ENCODE measurements around the gene RTN4R. TPM values are rescaled to one million over a fixed set of nuclear protein-coding genes. Genes with fewer than 3 reads are reported as not detected.

RTN4R gene
- total RNA-seq, 1 donor from 2014 or later, result 18.6 TPM

GRCh38 chr22:20240447-20240764 lies 27.7 kb downstream of the RTN4R start:
- TF ChIP-seq CTCF (conservative IDR thresholded peaks at IDR 0.05; ENCODE audit: low read depth, low read length), result no peak
- no peak for DNase-seq (ENCODE audit: low read depth)
- no peak overlapping the region for H3K4me3 ChIP-seq (ENCODE audit: low read depth, low read length)

GRCh38 chr22:20239676-20240446 lies 28.3 kb downstream of the RTN4R start:
- H3K4me3 ChIP-seq (ENCODE audit: low read depth, low read length), result no peak overlapping the region
- TF ChIP-seq CTCF (conservative IDR thresholded peaks at IDR 0.05; ENCODE audit: low read depth, low read length), result no peak
- DNase-seq (ENCODE audit: low read depth), result no peak

GRCh38 chr22:20238901-20239675 lies 29.0 kb downstream of the RTN4R start:
- H3K4me3 ChIP-seq (ENCODE audit: low read depth, low read length), result no peak overlapping the region
- DNase-seq (ENCODE audit: low read depth), result no peak
- no peak for TF ChIP-seq CTCF (conservative IDR thresholded peaks at IDR 0.05; ENCODE audit: low read depth, low read length)

- DNase-seq (ENCODE audit: low read depth), result no peak
- peak; percentile 59 for TF ChIP-seq CTCF (conservative IDR thresholded peaks at IDR 0.05; ENCODE audit: low read depth, low read length)
- no peak overlapping the region for H3K4me3 ChIP-seq (ENCODE audit: low read depth, low read length)
These were observed 29.6 kb downstream of the RTN4R start for GRCh38 chr22:20238536-20238900.

- DNase-seq (ENCODE audit: low read depth), result no peak
- no peak overlapping the region for H3K4me3 ChIP-seq (ENCODE audit: low read depth, low read length)
- TF ChIP-seq CTCF (conservative IDR thresholded peaks at IDR 0.05; ENCODE audit: low read depth, low read length), result no peak
These were observed 30.4 kb downstream of the RTN4R start for GRCh38 chr22:20237480-20238440.

- H3K4me3 ChIP-seq (ENCODE audit: low read depth, low read length), result no peak overlapping the region
- TF ChIP-seq CTCF (conservative IDR thresholded peaks at IDR 0.05; ENCODE audit: low read depth, low read length), result no peak
- no peak for DNase-seq (ENCODE audit: low read depth)
These were observed 31.9 kb downstream of the RTN4R start for GRCh38 chr22:20236052-20236717.
